ENCODE data around the gene ARL2BP. TPM values are rescaled to one million over a fixed set of nuclear protein-coding genes. Genes with fewer than 3 reads are reported as not detected.

ARL2BP gene
- total and polyA plus RNA-seq, 9 of the 15 experiments (the other 6 are each of a cell fraction or from before 2014, with no cell fraction given) = 16.7 to 41.8 (median 27.2) TPM

- TF ChIP-seq, protein P1, sequence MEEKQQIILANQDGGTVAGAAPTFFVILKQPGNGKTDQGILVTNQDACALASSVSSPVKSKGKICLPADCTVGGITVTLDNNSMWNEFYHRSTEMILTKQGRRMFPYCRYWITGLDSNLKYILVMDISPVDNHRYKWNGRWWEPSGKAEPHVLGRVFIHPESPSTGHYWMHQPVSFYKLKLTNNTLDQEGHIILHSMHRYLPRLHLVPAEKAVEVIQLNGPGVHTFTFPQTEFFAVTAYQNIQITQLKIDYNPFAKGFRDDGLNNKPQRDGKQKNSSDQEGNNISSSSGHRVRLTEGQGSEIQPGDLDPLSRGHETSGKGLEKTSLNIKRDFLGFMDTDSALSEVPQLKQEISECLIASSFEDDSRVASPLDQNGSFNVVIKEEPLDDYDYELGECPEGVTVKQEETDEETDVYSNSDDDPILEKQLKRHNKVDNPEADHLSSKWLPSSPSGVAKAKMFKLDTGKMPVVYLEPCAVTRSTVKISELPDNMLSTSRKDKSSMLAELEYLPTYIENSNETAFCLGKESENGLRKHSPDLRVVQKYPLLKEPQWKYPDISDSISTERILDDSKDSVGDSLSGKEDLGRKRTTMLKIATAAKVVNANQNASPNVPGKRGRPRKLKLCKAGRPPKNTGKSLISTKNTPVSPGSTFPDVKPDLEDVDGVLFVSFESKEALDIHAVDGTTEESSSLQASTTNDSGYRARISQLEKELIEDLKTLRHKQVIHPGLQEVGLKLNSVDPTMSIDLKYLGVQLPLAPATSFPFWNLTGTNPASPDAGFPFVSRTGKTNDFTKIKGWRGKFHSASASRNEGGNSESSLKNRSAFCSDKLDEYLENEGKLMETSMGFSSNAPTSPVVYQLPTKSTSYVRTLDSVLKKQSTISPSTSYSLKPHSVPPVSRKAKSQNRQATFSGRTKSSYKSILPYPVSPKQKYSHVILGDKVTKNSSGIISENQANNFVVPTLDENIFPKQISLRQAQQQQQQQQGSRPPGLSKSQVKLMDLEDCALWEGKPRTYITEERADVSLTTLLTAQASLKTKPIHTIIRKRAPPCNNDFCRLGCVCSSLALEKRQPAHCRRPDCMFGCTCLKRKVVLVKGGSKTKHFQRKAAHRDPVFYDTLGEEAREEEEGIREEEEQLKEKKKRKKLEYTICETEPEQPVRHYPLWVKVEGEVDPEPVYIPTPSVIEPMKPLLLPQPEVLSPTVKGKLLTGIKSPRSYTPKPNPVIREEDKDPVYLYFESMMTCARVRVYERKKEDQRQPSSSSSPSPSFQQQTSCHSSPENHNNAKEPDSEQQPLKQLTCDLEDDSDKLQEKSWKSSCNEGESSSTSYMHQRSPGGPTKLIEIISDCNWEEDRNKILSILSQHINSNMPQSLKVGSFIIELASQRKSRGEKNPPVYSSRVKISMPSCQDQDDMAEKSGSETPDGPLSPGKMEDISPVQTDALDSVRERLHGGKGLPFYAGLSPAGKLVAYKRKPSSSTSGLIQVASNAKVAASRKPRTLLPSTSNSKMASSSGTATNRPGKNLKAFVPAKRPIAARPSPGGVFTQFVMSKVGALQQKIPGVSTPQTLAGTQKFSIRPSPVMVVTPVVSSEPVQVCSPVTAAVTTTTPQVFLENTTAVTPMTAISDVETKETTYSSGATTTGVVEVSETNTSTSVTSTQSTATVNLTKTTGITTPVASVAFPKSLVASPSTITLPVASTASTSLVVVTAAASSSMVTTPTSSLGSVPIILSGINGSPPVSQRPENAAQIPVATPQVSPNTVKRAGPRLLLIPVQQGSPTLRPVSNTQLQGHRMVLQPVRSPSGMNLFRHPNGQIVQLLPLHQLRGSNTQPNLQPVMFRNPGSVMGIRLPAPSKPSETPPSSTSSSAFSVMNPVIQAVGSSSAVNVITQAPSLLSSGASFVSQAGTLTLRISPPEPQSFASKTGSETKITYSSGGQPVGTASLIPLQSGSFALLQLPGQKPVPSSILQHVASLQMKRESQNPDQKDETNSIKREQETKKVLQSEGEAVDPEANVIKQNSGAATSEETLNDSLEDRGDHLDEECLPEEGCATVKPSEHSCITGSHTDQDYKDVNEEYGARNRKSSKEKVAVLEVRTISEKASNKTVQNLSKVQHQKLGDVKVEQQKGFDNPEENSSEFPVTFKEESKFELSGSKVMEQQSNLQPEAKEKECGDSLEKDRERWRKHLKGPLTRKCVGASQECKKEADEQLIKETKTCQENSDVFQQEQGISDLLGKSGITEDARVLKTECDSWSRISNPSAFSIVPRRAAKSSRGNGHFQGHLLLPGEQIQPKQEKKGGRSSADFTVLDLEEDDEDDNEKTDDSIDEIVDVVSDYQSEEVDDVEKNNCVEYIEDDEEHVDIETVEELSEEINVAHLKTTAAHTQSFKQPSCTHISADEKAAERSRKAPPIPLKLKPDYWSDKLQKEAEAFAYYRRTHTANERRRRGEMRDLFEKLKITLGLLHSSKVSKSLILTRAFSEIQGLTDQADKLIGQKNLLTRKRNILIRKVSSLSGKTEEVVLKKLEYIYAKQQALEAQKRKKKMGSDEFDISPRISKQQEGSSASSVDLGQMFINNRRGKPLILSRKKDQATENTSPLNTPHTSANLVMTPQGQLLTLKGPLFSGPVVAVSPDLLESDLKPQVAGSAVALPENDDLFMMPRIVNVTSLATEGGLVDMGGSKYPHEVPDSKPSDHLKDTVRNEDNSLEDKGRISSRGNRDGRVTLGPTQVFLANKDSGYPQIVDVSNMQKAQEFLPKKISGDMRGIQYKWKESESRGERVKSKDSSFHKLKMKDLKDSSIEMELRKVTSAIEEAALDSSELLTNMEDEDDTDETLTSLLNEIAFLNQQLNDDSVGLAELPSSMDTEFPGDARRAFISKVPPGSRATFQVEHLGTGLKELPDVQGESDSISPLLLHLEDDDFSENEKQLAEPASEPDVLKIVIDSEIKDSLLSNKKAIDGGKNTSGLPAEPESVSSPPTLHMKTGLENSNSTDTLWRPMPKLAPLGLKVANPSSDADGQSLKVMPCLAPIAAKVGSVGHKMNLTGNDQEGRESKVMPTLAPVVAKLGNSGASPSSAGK (IDR thresholded peaks at IDR 0.05) = peak; percentile 99
- TF ChIP-seq CBFA2T3 (IDR thresholded peaks at IDR 0.05) = peak; percentile 12
- 0 out of 2 replicates have a peak, but pooled peaks have one; percentile 68 for TF ChIP-seq SP1 (CRISPR knock-in tag; IDR thresholded peaks at IDR 0.05)
- TF ChIP-seq HBP1 (CRISPR knock-in tag; IDR thresholded peaks at IDR 0.05) = no peak
- 0 out of 2 replicates have a peak, but pooled peaks have one; percentile 70 for TF ChIP-seq E2F5 (CRISPR knock-in tag; IDR thresholded peaks at IDR 0.05)
- peak; percentile 63 for TF ChIP-seq RBBP5 (IDR thresholded peaks at IDR 0.05; ENCODE audit: borderline replicate concordance, insufficient read depth, low read length, poor library complexity, severe bottlenecking)
- peak; percentile 62; the same call in 1 of the 2 replicates for TF ChIP-seq RNF2 (IDR thresholded peaks at IDR 0.05)
- peak; percentile 90 for TF ChIP-seq CXXC5 (CRISPR knock-in tag; IDR thresholded peaks at IDR 0.05)
- TF ChIP-seq, protein P2, sequence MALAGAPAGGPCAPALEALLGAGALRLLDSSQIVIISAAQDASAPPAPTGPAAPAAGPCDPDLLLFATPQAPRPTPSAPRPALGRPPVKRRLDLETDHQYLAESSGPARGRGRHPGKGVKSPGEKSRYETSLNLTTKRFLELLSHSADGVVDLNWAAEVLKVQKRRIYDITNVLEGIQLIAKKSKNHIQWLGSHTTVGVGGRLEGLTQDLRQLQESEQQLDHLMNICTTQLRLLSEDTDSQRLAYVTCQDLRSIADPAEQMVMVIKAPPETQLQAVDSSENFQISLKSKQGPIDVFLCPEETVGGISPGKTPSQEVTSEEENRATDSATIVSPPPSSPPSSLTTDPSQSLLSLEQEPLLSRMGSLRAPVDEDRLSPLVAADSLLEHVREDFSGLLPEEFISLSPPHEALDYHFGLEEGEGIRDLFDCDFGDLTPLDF (CRISPR knock-in tag; IDR thresholded peaks at IDR 0.05) = peak; percentile 81; the same call in 1 of the 2 replicates
- TF ChIP-seq FOXM1 (IDR thresholded peaks at IDR 0.05; ENCODE audit: low read depth) = no peak
- TF ChIP-seq FOXM1 (CRISPR knock-in tag; IDR thresholded peaks at IDR 0.05; ENCODE audit: low read depth) = peak; percentile 24; the same call in 1 of the 2 replicates
Observed at GRCh38 chr16:57284209-57284951, 39.3 kb downstream of the ARL2BP start, which contains the start of gene PLLP (continued).

Measured in K562 (cell line).